ENCODE results near the gene PPP1R15B.

Gene PPP1R15B

DNA sequence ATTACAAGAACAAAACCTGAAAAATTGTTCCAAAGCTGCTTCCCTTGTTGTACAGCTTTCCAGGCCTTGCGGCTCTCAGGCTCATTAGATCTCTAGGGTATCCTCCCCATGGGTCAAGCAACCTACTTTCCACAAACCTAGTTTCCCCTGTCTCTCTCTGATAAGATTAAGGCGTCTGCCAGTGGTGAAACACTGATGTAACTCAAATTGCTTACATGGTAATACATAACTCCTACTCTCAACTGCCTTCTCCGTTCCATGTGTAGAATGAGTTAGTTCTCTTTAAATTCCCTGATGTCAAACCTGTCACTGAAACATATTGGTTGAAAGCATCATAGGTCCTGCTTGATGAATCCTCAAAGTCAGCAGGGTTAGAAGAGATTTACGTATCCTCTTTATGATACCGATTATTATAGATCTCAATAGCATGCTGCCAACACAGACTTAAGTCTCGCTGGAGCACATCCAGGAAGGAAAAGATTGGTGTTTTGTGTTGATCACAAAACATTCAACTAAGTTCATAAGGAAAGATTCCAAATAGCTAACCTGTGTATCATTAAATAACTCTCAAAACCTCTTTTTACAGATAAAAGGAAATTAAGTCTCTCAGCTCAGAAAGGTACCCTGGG, 10.6 kb downstream of the PPP1R15B start:
- no peak for DNase-seq (ENCODE audit: low spot score)

DNA sequence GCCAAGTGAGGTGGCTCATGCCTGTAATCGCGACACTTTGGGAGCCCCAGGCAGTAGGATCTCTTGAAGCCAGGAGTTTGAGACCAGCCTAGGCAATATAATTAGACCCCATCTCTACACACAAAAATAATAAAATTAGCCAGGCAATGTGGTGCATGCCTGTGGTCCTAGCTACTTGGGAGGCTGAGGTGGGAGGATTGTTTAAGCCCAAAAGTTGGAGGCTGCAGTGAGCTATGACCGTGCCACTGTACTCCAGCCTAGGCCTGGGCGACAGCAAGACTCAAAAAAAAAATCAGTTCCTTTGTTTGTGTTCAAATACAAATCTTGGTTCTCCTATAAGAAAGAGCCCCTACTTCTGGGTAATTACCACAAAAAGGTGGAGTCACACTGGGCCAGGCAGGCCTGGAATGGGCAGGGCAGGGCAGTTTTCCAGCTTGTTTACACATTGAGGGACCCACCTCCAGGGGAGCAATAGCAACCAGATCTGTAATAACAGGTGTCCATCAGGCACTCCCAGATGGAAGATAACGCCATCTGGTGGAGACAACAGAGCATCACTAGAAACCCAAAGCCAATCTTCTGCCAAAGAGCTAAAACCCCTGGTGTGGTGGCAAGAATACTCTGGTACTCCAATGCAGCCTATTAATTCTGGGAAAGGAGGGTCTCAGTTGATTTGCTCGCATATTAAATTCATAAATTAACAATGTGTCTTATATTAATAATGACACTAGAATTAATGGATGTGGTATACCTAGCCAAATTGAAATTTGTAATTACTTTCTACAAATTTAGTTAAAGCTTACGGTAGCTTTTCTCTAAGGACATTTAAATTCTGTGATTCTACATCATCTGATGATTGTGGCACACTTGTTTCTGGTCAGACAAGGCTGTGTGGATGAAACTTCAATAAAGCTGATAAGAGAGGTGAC, 13.2 kb downstream of the PPP1R15B start:
- DNase-seq (ENCODE audit: low spot score) = peak; percentile 83

DNA sequence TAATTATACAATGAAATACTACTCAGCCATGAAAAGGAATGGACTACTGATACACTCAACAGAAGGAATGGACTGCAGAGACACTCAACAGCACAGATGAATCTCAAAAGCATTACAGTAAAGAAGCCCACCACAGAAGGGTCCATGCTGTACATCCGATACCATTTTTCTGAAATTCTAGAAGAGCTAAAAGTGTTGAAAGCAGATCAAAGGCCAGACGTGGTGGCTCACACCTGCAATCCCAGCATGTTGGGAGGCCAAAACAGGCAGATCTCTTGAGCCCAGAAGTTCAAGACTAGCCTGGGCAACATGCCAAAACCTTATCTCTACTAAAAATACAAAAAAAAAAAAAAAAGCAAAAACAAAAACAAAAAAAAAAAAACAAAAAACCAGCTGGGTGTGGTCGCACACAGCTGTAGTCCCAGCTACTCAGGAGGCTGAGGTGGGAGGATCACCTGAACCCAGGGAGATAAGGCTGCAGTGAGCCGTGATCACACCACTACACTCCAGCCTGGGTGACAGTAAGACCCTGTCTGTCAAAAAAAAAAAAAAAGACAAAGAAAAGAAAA, 15.5 kb downstream of the PPP1R15B start:
- DNase-seq (ENCODE audit: low spot score) = no peak

DNA sequence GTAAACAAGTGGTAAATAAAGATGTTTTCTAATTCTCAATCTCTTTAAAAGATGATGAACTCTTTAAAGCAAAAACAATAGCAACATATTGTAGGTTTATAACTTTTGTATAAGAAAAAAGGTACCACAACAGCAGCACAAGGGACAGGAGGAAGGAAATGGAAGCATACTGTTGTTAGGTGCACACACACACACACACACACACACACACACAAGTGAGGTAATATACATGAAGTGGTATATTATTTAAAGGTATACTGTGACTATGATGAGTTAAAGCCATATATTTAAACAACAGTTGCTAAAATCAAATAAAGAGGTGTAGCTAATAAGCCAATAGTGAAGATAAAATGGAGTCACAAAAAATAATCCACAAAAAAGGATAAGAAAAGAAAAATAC, 20.0 kb downstream of the PPP1R15B start:
- DNase-seq (ENCODE audit: low spot score) = no peak

DNA sequence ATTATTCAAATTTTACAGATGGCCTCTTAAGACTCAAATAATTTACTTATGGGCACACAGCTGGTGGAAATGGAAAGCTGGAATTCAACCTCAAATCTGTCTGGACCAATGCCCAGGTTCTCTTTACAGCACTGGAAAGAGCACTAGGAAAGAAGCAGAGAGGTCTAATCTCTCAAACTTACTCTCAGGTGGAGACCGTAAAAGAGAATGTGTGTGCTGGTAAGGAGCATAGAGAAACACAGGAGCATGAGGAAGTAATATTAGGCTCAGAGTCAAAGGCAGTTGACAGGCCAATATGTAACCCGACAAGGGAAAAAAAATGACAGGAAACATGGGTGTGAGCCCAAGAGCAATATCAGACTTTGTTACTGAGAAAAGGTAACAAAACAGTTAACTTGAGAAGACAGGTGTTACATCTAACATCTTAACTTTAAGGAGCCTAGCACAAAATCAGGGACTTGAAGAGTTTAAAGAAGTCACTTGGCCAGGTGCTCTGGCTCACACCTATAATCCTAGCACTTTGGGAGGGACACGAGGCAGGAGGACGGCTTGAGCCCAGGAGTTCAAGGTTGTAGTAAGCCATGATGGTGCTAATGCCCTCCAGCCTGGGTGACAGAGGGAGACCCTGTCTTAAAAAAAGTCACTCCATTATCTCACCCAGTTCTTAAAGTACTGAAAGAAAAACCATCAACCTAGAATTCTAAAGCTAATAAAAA, 20.7 kb downstream of the PPP1R15B start:
- DNase-seq (ENCODE audit: low spot score) = no peak

DNA sequence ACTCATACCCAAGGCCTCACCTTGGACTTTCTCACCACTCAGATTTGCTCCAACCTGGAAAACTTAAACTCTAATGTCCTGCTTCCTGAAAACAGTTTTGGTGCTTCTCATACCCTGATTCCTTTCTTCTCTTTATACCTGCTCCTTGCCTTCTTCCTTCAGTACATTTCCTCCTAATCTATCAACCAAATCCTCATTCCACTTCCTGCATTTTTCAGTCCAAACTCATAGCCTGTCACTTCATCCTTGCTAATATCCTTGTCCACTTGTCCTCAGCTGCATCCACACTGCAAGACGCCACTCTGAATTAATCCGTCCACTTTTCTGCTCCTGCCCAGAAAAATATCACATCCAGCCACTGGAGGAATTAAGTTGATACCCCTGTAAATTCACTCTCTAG, 25.9 kb downstream of the PPP1R15B start:
- no peak for DNase-seq (ENCODE audit: low spot score)

DNA sequence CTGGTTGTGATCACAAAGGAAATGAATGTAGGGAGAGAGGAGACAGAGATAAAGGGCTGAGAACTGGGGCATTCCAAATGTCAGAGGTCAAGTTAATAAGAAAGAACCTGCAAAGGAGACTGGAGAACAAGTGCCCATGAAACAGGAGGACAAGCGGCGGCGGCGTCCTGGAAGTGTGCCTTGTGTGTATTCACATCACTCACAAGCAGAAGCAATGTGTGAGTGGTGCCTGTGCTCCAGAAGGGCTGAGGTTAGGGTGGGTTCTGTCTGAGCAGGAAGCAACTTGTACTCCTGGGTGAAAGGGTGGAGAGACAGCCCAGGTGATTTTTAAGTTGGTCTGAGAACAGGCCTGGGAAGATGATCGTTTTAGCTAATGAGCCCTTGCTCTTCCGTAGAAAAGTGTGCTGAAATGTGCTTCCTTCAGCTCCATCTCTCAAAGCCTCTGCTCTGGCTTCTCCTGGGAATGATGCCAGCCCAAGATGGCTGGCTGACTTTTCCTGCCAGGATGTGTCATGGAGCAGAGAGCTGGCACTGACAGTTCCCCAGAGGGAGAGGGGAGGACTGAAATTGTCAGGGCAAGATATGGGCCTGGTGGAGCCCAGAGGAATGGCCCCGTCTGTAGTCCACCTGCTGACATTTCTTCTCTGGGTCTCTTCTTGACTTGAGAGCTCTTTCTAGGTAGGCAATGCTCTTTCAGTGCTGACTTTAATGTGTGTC, 26.8 kb downstream of the PPP1R15B start:
- DNase-seq (ENCODE audit: low spot score) = peak; percentile 74

DNA sequence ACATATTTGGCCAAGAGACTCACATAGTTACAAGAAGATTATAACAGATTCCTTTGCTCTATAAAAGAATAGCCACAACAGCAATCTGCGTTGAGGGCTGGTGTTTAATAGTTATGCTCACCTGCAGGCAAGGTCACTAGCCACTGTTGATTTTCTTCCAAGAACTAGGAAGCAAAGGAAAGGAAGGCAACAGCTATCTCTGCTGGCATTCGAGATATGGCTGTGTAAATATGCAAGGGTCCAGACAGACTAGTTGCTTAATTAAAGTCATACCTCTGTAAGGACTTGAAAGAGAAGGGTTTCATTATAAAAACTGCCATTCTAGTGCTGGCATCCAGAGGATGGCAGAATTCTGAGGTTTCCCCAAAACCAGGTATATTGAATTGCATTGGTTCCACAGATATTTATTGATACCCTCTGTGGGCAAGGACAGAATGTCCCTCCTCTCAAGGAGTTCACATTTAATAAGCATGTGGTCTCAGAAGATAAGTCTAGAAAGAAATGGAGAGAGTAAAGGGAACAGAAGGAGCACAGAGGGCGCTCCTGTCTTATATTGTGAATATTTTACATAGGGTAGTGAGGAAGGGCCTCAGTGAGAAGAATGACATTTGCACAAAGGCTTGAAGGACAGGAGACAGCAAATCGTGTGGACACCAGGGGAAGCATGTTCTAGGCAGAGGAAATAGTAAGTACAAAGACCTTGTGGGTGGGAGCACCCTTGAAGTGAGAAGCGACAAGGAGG, 28.3 kb downstream of the PPP1R15B start:
- no peak for DNase-seq (ENCODE audit: low spot score)

DNA sequence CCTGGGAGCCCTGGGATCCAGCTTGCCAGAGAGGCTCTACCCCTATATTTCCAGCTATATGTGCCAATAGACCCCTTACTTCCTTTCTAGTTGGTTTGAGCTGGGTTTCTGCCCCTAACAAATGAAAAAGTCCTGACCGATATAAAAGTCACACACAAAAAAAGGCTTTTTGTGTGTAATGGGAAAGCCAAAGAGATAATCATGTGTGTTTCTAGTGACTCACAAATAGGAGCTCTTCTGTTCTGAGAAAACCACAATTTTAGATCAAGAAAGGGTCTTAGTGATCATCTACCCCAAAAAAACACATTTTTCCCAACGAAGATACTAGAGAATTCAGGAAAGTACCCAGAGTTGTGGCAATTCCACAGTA, 28.9 kb downstream of the PPP1R15B start:
- no peak for DNase-seq (ENCODE audit: low spot score)

DNA sequence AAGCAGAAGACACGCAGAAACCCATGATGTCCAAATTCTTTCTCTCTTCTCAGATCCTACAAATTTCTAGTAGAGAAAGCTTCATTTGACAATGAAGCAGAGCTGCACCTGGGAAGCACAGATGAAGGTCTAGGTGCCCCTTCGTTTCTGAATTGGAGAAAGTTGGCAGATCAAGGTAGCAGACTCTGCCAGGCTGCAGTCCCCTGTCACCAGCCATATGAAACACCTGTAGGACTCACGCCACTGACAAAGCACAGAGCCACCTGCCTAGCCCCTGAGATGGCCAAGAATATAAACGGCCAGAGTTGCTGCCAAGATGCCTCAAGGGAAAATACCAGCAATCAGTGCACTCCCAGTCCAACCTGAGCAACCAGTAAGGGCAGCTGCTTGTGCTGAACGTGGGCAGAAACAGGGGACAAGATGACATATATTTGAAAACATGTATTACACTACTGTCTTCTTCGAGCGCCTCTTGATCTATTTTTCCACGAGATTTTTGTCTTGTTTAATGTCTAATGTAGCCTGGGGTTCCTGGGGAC, 31.3 kb downstream of the PPP1R15B start:
- DNase-seq (ENCODE audit: low spot score) = no peak

DNA sequence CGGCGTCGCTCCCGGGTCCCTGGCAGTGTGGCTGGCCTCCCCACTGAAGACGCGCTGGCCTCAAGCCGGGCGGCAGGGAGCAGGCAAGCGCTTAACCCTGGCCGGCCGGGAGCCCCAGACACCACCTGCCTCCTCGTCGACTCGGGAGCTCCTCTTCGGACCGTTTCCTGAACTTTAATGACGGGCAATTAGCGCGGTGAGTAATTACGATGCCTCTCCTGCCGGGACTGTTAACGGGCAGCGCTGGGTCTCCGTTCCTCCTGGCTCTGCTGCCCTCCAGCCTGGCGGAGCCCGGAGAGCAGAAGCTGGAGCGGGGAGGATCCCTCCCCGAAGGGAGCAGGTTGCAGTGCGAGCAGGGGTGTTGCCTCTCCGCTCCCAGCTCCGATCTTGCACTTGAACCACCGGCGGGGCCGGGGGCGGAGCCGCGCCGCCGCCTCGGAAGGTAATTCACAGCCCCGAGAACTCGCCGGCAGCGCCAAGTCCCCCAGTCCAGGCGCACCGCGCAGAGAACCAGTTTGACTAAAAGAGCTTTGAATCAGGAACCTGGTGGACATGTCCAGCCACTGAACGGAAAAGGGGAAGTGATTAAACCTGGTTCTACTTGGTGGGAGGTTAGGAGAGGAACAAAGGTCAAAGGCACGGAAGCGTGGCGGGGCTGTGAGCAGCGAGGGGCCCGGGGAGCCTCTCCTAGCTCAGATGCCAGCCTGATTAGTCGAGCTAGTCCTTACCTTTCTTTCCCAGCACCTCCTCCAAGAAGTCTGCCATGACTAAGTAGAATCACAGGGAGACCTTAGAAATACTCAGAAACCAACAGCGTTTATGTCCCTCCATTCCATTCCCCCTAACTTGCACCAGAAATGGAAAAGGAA, 33.6 kb downstream of the PPP1R15B start:
- peak; percentile 50 for DNase-seq (ENCODE audit: low spot score)

DNA sequence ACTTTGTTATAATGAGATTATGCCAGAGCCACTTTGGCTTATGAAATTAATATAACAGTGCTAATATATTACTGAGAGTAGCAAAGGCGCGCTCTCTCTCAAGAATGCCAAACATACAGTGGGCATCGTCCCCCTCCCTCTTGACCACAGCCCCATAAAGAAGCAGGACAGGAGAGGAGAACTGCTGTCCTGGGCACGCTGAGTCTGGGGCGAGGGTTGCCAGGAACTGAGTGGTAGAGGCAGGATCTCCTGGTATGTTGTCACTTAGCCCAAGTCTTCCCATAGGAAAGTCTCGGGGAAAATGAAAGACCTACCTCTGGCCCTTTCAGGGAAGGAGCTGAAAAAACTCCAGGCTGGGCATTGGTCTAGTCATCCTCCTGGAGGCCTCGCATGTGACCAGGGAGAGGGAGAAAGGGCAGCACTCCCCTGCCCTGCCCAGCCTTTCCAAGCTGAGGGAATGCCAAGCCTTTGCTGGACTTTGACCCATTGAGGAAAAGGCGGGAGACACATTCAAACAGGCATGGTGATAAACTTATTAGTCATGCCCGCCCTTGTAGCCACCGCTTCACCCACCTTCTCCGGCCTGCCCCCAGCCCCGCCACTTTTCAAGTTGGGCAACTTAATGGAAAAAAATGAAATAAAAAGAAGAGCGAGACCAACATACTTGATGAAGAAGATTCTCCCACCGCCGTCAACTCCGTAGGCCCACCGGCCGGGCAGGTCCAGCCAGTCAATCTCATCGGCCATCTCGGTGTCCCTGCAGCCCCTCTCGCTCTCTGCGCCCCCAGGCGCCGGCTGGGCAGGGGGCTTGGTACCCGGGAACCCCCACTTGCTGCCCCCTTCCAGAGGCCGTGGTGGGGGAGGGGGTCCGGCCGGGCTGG, 34.5 kb downstream of the PPP1R15B start:
- no peak for DNase-seq (ENCODE audit: low spot score)

DNA sequence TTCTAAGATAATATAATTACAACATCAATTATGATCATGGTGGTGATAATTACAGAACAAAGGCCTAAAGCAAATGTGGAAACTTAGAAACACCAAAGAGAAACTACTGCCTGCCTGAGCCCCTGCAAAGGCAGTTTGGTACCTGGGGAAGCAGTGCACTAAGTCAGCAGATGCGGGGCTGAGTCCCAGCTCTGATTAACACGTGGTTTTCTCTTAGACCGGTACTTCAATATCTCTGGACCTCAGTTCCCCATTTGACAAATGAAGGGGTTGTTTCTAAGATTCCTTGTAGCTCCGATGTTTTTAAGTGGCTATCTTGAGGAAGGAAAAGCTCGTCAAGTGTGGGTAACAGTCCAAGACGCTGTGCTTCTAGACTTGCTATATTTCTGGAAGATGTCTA, 35.2 kb downstream of the PPP1R15B start:
- DNase-seq (ENCODE audit: low spot score) = no peak

DNA sequence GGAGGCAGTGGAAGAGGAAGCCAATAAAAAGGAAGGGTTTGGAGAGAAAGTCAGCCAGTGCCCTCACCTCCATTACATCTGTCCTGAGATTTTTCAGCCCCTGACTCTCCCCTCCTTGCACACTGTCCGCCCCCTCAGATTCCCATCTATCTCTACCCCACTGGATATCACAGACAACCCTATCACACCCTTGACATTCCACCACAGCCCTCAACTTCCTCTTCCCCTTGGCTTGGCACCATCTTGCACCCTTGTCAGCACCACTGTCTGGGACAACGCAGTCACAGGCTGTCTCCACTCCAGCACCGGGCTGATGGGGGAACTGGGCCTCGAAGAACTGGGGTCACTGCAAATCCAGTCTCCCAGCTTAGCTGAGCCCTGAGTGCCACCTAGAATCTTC, 37.7 kb downstream of the PPP1R15B start:
- no peak for DNase-seq (ENCODE audit: low spot score)

DNA sequence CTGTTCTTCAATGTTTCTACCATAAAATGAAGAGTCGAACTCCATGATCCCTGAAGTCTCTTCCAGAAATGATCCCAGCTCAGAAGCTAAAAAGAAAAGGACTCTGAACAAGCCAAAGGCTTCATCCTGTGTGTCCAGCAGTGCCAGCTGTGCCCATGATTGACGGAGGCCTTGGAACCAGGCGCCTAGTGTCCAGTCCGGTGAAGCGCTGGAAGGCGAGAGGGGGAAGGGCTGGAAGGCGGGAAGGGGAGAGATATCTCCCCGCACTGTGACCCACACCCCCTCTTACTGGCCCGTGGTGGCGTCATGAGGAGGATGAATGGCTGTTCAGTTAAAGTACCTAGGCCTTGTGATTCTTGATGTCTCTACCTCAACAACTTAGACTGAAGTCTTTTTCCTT, 41.4 kb downstream of the PPP1R15B start:
- no peak for DNase-seq (ENCODE audit: low spot score)

DNA sequence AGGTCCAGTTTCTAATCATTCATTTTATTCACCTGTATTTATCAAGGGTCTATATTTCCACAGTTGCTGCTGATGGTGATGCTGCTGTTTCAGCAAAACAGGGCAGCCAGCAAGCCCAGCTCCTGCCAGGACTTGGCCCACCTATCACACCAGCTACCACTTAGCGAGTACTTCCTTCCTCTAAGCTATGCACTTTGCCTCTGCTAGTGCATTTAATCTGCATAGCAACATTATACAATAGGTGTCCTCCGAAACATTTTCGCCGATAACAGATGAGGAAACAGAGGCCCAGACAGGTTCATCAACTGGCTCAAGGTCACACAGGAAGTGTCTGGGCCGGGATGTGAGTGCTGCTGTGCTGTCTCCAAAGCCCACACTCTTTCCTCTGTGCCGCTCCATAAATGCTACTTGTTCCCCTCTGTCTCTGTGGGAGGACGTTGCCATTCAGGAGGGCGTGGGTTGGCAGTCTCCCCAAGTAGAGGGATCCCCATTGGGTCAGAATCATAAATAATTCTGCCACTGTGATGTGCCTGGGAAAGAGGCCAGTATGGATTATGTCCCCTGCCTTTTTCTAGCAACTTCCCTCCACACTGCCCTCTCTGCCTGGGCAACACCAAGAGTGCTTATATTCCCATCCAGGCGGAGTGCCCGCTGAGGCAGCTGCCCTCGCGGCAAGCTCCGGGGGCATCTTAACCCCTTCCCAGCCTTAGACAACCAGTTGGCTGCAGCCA, 42.5 kb downstream of the PPP1R15B start:
- no peak for DNase-seq (ENCODE audit: low spot score)

DNA sequence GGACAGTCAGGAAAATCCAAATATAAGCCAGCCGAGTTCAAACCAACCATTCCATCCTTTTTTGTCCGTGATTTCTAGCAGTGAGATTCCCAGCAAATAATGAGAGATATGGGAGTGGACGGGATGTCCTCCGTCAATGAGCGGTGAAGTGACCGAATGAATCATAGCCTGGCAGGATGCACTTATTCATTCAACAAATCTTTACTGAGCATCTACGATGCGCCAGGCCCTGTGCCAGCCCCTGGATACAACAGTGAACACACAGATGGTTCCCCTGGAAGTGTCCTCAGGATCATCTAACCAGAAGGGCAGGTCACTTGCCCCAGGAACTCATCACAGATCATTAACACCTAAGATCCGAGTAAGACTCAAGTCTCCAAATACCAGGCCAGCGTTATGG, 43.7 kb downstream of the PPP1R15B start:
- no peak for DNase-seq (ENCODE audit: low spot score)

DNA sequence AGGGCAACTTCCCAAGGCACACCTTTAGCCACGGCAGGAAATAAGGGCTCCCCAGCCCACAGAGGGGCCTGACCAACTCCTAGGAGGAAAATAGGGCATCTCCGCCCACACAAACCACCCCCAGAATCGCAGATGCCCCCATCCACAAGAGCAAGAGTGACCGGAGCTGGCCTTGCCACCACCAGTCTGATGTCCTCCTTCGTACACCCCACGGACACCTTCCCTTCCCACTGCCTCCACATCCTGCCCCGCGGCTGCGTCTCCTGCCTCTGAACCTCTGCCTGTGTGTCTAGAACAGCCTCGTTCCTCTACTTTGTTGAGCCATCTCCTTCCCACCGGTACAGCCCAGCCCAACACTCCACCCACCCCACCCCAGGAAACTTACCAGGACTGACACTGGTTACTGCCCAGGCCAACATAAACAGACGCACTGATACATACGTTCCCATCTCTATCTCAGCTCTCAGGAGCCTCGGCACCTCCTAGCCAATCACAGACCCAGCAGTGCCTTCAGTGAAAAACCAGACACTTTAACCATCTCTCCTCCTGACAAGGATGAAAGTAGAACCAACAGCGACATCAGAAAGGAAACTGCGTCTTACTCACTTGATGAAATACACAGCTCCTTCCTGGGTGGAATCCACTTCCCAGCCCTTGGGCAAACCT, 44.3 kb downstream of the PPP1R15B start:
- no peak for DNase-seq (ENCODE audit: low spot score)
